RWPE2 (cell line): Measurements from ENCODE around the gene ADAM10.

ENCODE experiments used
- ATAC-seq: fragments of 200-7000 bp; cut with Tn5 transposase; 3 replicates; pipeline ENCODE4 v1.9.1; 2021; ENCODE audit warnings: low read depth
- DNase-seq: peaks from one replicate; pipeline ENCODE4 v3.0.0-alpha.2; 2020; ENCODE audit warnings: low spot score
- H3K27ac ChIP-seq: fragments of 450-650 bp; 2 replicates; pipeline ENCODE4 v1.5.1; 2017; ENCODE audit warnings: mild to moderate bottlenecking; ENCODE audit not compliant: poor library complexity, severe bottlenecking
- H3K27me3 ChIP-seq: fragments of 250-450 bp; sonication (Bioruptor Pico); 2 replicates; pipeline ENCODE4 v1.5.1; 2021; ENCODE audit warnings: mild to moderate bottlenecking, moderate library complexity; ENCODE audit not compliant: insufficient read depth, poor library complexity, severe bottlenecking
- H3K36me3 ChIP-seq: fragments of 250-450 bp; sonication (Bioruptor Pico); 2 replicates; pipeline ENCODE4 v1.5.1; 2020; ENCODE audit warnings: low read depth, mild to moderate bottlenecking, moderate library complexity
- H3K4me1 ChIP-seq: fragments of 250-450 bp; sonication (Bioruptor Pico); 2 replicates; pipeline ENCODE4 v1.5.1; 2021; ENCODE audit warnings: mild to moderate bottlenecking, moderate library complexity; ENCODE audit not compliant: insufficient read depth, poor library complexity, severe bottlenecking
- H3K4me3 ChIP-seq: fragments of 250-450 bp; sonication (Bioruptor Pico); 2 replicates; pipeline ENCODE4 v1.5.1; 2021; ENCODE audit warnings: mild to moderate bottlenecking, moderate library complexity; ENCODE audit not compliant: severe bottlenecking
- H3K9me3 ChIP-seq: fragments of 250-450 bp; sonication (Bioruptor Pico); 2 replicates; pipeline ENCODE4 v1.5.1; 2021; ENCODE audit warnings: mild to moderate bottlenecking, moderate library complexity; ENCODE audit not compliant: severe bottlenecking
- CTCF ChIP-seq: fragments of 450-650 bp; IDR thresholded peaks from one replicate; pipeline ENCODE4 v1.5.1; 2017; ENCODE audit warnings: mild to moderate bottlenecking, moderate library complexity; ENCODE audit not compliant: poor library complexity, severe bottlenecking

The ADAM10 gene

DNA sequence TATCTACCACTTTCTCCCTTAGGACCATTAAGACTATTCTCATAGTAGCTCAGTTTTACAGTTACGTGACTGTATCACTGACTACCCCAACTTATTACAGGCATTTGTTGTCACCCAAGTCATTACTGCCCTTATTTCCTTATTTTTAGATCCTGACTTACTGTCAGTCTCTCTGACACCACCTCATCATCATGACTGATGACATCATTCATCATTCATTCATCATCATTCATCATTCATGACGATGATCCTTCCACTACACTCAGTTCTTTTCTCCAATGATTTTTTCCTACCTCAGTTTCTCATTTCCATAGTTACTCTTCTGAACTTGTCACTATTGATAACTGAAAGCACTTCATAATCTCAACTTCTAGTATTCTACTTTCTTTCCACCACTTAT, 83.8 kb downstream of the ADAM10 start:
- DNase-seq (no peak), ATAC-seq (no peak)
- Histone ChIP-seq H3K4me1 (no peaks in the 10 kb centered on the region), H3K9me3 (no peaks in the 10 kb centered on the region), H3K4me3 (no peak overlapping the region), H3K27me3 (no peaks in the 10 kb centered on the region), H3K36me3 (peaks cover 49% of the 10 kb centered on the region), H3K27ac (no peak overlapping the region)
- no peak for TF ChIP-seq CTCF

DNA sequence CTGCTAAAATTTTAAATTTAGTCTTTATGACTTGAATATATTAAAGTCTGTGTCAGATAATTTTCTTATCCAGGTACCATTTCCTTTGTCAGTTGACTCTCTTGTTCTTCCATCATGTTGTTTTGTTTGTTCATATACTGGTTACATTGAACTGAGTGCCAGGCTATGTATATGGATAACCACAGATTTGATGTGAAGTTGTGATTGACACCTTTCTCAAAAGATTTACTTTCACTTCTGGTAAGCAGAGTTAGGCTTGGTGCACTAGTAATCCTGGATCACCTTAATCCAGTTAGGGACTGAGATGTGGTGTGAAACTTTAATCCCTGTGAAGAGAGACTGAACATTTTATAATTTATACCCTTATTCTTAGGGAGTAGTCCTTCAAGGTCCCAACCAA, 99.4 kb downstream of the ADAM10 start:
- H3K27ac ChIP-seq, result no peak overlapping the region
- H3K36me3 ChIP-seq, result peaks cover 25% of the 10 kb centered on the region
- no peaks in the 10 kb centered on the region for H3K9me3 ChIP-seq
- TF ChIP-seq CTCF, result no peak
- no peak overlapping the region for H3K4me3 ChIP-seq
- no peaks in the 10 kb centered on the region for H3K4me1 ChIP-seq
- H3K27me3 ChIP-seq, result no peaks in the 10 kb centered on the region
- no peak for ATAC-seq
- no peak for DNase-seq

DNA sequence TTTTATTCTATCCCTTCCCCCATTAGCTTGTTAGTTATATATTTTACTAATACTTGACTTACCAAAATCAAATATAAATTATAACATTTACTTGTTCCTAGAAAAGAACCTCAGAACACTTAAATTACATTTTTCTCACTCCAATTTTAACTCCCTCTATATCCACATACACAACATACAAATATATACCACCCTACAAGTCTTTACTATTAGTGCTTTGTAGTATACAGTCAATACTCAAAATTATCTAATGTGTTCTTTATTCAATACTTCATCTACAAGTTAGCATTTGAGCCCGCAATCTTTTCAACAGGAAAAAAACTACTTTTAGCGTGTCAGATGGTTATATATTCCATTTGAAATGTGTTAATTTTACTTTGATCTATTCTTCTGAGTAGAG, 100.3 kb downstream of the ADAM10 start:
- H3K4me3 ChIP-seq, result no peak overlapping the region
- ATAC-seq (no peak), DNase-seq (no peak)
- no peaks in the 10 kb centered on the region for H3K4me1 ChIP-seq
- H3K27ac ChIP-seq, result no peak overlapping the region
- no peak for TF ChIP-seq CTCF
- no peaks in the 10 kb centered on the region for H3K9me3 ChIP-seq
- no peaks in the 10 kb centered on the region for H3K27me3 ChIP-seq
- H3K36me3 ChIP-seq, result peaks cover 24% of the 10 kb centered on the region

DNA sequence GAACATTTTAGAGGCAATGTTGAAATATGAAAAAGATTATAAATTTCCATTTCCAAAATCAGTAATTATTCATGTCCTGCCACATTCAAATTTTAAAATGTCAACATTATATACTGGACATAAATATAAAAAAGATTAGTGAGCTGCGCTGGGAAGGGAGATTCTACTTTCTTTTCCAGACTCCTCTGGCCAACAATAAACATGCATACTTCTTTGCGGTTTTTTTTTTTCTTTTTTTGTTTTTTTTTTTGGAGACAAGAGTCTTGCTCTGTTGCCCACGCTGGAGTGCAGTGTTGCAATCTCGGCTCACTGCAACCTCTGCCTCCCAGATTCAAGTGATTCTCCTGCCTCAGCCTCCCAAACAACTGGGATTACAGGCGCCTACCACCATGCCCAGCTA, 105.5 kb downstream of the ADAM10 start:
- Histone ChIP-seq H3K27me3 (no peaks in the 10 kb centered on the region), H3K4me1 (no peaks in the 10 kb centered on the region), H3K27ac (no peak overlapping the region), H3K4me3 (no peak overlapping the region), H3K9me3 (no peaks in the 10 kb centered on the region), H3K36me3 (peaks cover 51% of the 10 kb centered on the region)
- no peak for ATAC-seq
- TF ChIP-seq CTCF, result no peak
- DNase-seq, result no peak

DNA sequence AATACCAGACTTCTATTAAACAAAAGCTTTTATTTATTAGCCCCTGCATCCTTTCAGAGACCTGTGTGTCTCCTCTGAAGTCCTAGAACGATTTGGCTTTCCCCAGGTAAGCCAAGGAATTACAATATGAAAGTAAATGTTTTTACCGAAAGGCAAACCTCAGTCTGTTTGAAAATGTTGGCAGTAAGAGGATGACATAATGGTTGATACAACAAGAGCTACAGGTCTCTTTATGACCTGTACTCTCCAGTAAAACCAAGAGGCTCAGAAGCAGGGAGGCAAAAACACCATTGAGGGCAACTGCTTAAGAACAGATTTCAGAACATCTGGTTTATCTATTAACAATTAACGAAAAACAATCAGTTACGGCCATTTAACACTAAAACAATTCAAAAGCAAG, 107.8 kb downstream of the ADAM10 start:
- ATAC-seq (no peak), DNase-seq (no peak)
- Histone ChIP-seq H3K27me3 (no peaks in the 10 kb centered on the region), H3K9me3 (no peaks in the 10 kb centered on the region), H3K27ac (no peak overlapping the region), H3K36me3 (peaks cover 58% of the 10 kb centered on the region), H3K4me3 (no peak overlapping the region), H3K4me1 (no peaks in the 10 kb centered on the region)
- TF ChIP-seq CTCF, result no peak
